CD4-positive, alpha-beta T cell treated with Interleukin-1 beta for 1 hour (primary cell): ENCODE measurements around the gene MLLT6.
A peak's percentile ranks its signal among the peaks of the same experiment; 100 is the strongest.

ENCODE experiments used
- DNase-seq, 2 donors: peaks; one replicate each; pipeline ENCODE4 v3.0.0-alpha.2; 2020 to 2022

The MLLT6 gene

GRCh38 chr17:38704606-38705522 lies at the start of gene MLLT6:
Gene MLLT6, plus strand, starts transcription at chr17:38705273. Its CDS starts 360 bp downstream, at chr17:38705633.
- DNase-seq: peak; percentile 82 to 86

DNA sequence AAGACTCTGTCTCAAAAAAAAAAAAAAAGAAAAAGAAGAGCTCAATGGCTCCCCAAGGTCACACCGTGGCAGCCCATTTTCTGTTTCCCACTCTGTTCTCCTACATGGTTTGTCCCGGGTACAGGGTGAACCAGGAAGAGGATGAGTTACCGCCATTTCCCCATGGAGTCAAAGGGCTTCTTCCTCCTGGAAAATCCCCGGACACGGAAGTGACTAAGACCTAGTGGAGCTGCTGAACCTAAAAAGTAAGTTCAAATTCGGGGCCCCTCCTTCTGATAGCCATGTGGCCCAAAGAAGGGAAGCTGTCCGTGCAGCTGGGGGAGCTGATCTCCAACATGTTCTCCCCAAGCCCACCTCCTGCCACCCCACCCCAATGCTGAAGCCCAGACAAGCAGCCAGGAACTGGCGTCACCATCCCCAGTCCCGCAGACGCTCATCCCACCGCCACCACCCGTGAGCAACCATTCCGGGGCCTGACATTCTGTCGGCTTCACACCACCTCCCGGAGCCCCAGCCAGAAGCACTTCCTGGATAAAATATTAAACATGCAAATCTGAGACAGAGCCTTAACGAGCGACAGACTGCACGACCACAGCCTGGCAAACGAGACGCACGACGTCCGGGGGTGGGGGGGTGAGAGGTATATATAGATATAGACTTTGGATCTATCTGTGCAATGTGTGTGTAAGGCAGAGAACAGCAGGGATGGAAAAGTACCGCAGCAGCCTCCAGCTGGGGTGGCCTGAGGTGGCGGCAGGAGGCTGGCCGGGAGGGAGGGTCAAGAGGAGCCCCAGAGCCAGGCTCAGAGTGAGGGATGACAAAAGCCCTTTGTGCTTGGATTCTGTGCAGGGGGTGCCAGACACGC lies 47.9 kb upstream of the MLLT6 start:
- no peak for DNase-seq

- no peak for DNase-seq
Observed at GRCh38 chr17:38657824-38658740, 47.0 kb upstream of the MLLT6 start.

DNA sequence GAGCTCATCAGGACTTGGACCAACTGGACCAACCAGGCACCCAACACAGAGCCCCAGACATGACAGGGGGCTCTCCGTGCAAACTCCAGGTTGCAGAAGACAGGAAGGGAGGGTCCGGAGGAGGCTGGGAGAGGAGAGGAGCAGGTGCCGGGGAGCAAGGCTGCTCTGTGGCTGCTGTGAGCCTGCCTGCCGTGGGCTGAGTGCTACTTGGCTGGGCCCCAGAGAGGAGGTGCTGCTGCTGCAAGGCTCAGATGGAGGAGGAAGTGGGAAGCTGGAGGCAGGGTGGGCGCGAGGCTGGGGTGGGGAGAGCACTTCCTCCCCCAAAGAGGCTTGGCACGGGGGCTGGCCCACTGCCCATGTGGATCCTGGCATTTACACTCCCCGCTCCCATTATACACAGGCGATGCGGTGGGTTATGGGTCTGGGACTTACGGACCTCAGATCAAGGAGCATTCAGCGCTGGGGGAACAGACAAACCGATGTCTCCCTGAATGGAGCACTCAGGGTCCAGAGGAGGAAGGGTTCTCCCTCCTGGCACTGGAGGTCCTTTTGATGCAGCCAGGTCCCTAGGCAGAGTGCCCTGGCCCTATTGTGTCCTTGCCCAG lies 46.2 kb upstream of the MLLT6 start:
- DNase-seq: no peak

DNA sequence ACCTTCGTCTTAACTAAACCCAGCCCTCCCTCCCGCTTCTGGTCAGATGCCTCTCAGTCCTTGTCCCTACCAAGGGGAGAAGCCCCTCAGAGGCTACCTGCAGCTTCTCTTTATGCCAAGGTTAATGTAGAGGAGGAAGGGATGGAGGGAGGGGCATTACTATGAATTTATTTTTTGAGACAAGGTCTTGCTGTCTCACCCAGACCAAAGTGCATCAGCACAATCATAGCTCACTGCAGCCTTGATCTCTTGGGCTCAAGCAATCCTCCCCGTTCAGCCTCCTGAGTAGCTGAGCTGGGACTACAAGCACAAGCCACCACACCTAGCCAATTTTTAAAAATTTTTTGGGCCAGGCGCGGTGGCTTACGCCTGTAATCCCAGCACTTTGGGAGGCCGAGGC lies 45.7 kb upstream of the MLLT6 start:
- no peak for DNase-seq

DNA sequence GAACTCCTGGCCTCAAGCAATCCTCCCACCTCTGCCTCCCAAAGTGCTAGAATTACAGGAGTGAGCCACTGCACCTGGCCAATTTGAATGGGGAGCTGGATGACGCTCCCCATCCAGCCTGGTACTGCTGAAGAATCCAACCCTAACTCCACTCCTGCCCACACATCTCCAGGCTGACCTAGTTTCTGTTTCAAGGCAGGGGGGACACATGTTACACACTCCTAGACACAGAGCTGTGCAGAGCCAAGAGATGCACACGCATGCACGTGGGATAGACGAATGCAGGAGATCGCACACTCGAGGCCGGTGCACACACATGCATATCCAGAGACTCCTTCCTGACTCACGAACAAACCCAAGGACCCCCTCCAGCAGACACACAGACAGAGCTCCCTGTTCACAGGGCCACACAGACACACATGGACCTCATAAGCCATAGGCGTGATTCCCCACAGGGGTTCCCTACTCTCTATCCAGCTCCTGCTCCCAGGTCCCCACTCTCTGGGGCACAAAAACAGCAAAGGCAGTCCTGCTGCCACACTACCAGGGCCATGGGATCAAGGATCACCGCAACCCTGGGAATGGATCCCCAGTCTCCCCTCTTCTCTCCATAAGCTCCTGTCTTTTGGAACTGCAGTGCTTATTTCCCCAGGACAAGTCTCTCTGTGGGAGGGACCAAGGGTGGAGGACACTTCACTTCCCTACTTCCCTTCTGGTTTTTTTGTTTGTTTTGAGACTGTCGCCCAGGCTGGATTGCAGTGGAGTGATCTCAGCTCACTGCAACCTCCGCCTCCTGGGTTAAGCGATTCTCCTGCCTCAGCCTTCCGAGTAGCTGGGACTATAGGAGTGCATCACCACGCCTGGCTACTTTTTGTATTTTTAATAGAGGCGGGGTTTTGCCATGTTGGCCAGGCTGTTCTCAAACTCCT lies 44.7 kb upstream of the MLLT6 start:
- DNase-seq: no peak

- peak; percentile 28 to 31 for DNase-seq
Observed at GRCh38 chr17:38663125-38663751, 41.8 kb upstream of the MLLT6 start.

- DNase-seq: no peak
Observed at GRCh38 chr17:38663964-38664644, 41.0 kb upstream of the MLLT6 start.

DNA sequence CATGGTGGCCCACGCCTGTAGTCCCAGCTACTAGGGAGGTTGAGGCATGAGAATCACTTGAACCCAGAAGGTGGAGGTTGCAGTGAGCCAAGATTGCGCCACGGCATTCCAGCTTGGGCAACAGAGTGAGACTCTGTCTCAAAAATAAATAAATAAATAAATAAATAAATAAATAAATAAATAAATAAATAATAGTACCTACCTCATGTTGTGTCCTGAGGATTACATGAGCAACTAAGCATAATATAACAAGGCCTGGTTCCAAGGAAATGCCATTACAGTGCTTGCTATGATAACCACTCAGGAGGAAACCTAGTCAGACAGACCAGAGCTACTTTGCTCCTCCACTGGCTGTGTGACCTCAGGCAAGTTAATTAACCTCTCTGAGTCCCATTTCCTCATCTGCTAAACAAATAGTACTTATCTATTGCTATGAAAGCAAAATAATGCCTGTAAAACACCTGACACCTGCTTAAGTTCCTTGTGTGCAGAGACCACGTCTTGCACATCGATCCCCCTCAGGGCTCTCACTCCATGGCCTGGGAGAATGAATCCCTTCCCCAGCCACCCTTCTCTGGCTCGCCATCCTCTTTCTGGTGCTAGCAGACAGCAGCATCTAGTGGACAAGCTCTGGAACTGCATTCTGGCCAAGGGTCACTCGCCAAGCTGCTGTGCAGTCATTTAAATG lies 37.8 kb upstream of the MLLT6 start:
- peak; percentile 61 to 64 for DNase-seq

DNA sequence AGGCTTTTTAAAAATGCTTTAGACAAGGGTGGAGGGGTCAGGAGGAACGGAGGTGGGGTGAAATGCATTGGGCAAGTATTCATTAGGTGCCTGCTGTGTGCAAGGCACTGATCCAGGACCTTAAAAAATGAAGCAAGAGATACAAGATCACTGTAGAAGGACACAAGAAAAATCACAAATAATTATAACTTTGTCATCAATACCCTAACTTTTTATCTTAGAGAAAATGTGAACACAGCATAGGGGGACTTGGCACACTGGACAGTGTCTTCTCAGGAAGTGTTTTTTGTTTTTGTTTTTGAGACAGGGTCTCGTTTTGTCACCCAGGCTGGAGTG lies 37.3 kb upstream of the MLLT6 start:
- no peak for DNase-seq

GRCh38 chr17:38669520-38669919 lies 35.6 kb upstream of the MLLT6 start:
- no peak for DNase-seq

DNA sequence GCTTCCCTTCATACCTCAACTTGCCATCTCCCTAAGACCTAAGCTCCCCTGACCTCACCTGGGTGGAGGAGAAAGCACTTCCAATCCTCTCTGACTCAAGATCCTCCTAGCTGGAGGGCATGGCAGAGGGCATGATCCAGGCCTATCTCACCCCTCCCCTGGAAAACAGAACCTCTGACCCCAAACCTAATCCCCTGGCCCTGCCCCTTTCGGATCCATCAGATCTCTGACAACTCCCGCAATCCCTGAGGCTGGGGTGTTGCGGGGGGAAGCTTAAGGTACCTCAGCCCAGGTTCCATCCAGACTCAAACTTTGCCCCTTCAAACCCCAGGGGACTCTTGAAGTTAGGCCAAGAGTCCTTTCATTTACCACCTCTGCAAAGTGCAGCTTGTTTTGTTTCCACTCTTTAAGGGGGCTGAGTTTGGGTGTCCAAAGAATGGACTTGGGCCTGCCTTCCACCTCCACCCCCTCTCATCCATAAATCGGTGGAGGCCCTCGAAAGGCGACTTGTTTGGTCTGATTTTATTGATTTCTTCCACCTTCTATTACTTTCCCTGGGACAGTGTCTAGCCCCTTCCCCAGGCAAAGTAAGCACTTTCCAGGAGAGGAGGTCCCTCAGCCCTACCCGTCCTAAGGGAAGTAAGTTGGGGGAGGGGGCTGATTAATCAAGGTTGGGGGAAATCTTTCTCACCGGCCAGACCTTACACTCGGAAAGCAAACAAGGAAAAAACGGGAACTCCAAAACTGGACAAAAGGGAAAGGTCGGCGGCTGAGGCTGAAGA lies 32.9 kb upstream of the MLLT6 start:
- DNase-seq: no peak

DNA sequence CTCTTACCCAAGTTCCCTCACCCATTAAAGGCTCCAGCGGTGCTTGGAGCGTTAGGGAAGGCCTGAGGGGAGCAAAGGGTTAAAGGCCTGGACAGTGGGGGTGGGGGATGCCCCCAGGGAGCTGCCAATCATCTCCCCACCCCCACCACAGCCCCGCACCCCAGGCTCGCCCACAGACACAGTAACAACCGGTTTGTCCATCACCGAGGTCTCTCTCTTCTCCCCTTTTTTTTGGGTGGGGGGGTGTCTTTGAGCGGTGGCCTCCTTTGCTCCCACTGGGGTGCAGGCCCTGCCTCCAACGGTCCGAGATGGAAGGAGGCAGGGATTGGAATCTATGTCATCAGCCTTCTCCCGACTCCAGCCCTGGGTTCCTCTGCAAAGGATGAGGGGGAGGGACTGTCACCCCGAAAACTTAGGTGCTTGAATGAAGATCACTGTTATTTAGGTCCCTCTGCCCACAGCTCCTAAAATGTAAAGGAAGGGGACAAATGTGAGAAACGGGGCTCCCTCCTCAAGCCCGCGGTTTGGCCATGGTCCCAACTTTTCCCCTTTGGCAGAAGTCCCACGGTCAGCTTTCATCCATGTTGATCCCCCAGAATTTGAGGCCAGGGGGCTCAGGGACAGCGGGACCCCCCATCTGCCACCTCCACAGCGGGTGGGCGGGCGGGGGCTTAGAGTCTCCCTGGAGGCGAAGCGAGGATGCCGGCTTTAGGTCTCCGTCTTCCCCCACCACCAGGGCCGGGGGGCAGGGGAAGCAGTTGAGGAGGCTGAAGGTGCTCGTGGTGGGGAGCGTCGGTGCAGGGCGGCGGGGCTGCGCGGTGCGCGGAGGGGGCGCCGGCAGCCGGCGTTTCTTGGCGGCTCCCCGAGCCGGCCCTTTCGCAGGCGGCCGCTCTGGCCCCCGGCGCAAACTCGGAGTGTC lies 32.0 kb upstream of the MLLT6 start:
- no peak for DNase-seq

GRCh38 chr17:38673707-38674013 lies 31.4 kb upstream of the MLLT6 start:
- DNase-seq: no peak

DNA sequence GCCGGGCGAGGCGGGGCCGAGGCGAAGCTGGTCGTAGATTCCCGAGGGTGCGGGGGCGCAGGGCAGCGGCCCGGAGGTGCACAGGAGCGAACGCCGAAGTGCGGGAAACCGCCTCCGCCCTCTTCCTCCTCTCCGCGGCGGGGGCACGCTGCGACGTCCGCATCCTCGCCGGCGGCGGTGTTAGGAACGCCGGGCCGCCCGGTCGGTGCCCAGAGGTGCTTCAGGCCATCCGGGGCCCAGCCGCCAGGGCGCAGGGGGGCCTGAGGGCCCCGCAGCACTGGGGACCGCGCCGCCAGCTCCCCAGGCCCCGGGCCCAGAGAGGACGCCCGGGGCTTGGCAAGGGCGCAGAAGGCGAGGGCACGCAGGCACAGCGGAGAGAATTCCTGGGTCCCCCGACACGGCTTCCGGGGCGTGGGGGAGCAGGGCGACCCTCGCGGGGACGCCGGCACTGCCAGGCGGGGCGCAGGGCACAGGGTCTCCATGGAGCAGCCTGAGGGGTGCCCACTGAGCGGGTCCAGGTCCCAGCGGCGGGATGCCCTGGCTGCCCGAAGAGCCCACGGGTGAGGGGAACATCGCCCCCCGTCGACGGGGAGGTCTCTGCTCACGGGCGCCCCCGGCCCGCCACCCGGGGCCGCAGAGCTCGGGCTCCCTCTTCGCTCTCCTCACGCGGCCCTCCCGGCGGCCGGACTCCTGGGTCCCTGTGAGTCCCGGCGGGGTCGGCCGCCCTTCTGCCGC lies 30.9 kb upstream of the MLLT6 start:
- DNase-seq: peak in 1 of 2 donors; percentile 18

DNA sequence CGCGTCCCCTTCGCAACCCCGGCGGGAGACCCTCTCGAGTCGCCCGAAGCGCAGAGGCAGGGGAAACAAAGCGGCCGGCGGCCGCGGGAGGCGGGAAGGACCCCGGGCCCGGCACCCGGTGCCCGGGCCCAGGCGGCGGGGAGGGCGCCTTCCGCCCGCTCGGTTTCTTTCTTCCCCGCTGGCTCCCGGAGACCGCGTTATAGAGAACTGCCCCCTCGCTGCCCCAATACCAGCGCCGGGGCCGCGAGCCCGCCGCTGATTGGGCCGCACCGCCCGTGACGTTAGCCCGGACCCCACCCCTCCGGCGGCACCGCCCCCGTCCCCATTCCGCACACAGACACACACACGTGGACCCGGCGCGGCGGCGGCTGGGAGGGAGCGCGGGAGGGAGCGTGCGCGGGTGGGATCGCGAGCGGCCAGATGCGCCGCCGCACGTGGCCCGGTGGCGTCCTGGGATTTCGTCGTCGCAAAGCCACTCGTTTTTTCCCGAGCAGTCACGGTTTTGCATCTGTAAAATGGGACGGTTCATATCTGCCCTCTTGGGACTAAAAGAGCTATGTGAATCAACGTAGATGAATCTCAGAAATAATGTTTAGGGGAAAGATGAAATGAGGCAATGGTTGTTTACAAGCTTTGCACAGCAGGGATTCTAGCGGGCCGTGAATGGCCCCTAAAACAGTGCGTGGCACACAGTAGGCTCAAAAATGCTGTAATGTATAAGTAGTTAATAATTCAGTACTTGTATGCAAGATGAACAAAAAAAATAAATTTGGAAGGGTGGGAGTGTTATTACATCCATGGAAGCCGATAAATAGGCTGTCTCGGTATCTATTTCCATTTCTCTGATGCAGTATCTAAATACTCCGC lies 30.1 kb upstream of the MLLT6 start, which contains the start of gene EPOP:
Gene EPOP, minus strand, starts transcription at position 209 of the 867 bp plus-strand sequence. CDS start 462 bp downstream, outside the sequence.
- DNase-seq: peak; percentile 86 to 89
